ENCODE measurements around the gene TRIM66.

DNA sequence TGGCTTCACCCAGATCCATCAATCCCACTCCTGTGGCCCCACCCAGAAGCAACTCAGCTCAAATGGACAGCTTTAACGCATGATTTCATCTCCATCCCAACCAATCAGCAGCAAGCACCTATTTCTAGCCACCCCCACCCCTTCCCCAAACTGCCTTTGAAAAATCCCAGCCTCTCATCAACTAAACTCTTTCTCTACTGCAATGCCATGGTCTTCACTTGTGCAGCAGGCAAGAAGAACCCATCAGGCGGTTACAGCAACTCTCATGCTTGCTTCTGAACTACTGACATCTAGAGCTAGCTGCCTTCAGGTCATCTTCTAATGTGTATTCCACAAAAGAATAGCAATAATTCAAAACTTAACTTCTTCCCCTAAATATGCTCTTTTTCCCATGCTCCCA is 46.3 kb downstream of the TRIM66 start:
- TF ChIP-seq, protein P1, sequence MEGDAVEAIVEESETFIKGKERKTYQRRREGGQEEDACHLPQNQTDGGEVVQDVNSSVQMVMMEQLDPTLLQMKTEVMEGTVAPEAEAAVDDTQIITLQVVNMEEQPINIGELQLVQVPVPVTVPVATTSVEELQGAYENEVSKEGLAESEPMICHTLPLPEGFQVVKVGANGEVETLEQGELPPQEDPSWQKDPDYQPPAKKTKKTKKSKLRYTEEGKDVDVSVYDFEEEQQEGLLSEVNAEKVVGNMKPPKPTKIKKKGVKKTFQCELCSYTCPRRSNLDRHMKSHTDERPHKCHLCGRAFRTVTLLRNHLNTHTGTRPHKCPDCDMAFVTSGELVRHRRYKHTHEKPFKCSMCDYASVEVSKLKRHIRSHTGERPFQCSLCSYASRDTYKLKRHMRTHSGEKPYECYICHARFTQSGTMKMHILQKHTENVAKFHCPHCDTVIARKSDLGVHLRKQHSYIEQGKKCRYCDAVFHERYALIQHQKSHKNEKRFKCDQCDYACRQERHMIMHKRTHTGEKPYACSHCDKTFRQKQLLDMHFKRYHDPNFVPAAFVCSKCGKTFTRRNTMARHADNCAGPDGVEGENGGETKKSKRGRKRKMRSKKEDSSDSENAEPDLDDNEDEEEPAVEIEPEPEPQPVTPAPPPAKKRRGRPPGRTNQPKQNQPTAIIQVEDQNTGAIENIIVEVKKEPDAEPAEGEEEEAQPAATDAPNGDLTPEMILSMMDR (IDR thresholded peaks at IDR 0.05) = no peak
- TF ChIP-seq POLR2A (IDR thresholded peaks at IDR 0.05; ENCODE audit: low read depth) (no peak), POLR2AphosphoS5 (IDR thresholded peaks at IDR 0.05) (no peak)
